OCI-LY7 (cell line): ENCODE measurements around the gene WDR19. TPM values are rescaled to one million over a fixed set of nuclear protein-coding genes. Genes with fewer than 3 reads are reported as not detected.

Experiments
- BruUV-seq: library from RNA; stranded (reverse); fragments of 400-500 nt; replicated peaks from 2 replicates; lab custom pipeline; 2021; lab: Mats Ljungman, UMichigan
- CTCF ChIA-PET: fragments of 300-600 bp; sonication (Branson Sonifier 250); formaldehyde crosslinking; loops from one replicate; lab custom pipeline; 2022; ENCODE audit warnings: antibody characterized with exemption; ENCODE audit not compliant: unreplicated experiment; lab: Charles Lee
- POLR2A ChIA-PET: fragments of 300-600 bp; sonication (Branson Sonifier 250); formaldehyde crosslinking; loops from one replicate; lab custom pipeline; 2022; ENCODE audit warnings: antibody characterized with exemption; lab: Charles Lee
- DNase-seq: peaks from one replicate; pipeline ENCODE4 v3.0.0-alpha.2; 2015; ENCODE audit warnings: low spot score
- H2AFZ ChIP-seq: fragments of 200-600 bp; sonication (generic), shearing (Covaris generic); 2 replicates; pipeline ENCODE4 v1.6.1; 2014; ENCODE audit warnings: mild to moderate bottlenecking, antibody characterized with exemption, low read length, moderate library complexity
- H3K27ac ChIP-seq: fragments of 200-600 bp; sonication (generic); 2 replicates; pipeline ENCODE4 v1.5.1; 2014; ENCODE audit warnings: mixed run types, low read depth, mild to moderate bottlenecking, moderate library complexity, low read length, inconsistent platforms; ENCODE audit not compliant: poor library complexity, severe bottlenecking
- H3K36me3 ChIP-seq: fragments of 200-600 bp; sonication (generic); 2 replicates; pipeline ENCODE4 v1.6.1; 2014; ENCODE audit warnings: mild to moderate bottlenecking, antibody characterized with exemption, low read length, moderate library complexity, mixed read lengths; ENCODE audit not compliant: insufficient read depth
- H3K4me1 ChIP-seq: fragments of 200-600 bp; sonication (generic); 2 replicates; pipeline ENCODE4 v1.5.1; 2014; ENCODE audit warnings: mild to moderate bottlenecking, low read length; ENCODE audit not compliant: insufficient read depth, poor library complexity, severe bottlenecking
- H3K4me2 ChIP-seq: fragments of 200-600 bp; sonication (generic); 2 replicates; pipeline ENCODE4 v1.6.1; 2014; ENCODE audit warnings: mild to moderate bottlenecking, low read length
- H3K4me3 ChIP-seq: fragments of 200-600 bp; sonication (generic); 2 replicates; pipeline ENCODE4 v1.5.1; 2014; ENCODE audit warnings: mild to moderate bottlenecking, low read depth, low read length; ENCODE audit not compliant: poor library complexity, severe bottlenecking
- H3K79me2 ChIP-seq: fragments of 200-600 bp; sonication (generic); 2 replicates; pipeline ENCODE4 v1.6.1; 2016; ENCODE audit warnings: low read depth, mild to moderate bottlenecking, low read length, moderate library complexity, mixed read lengths; ENCODE audit not compliant: insufficient read depth
- H3K9me2 ChIP-seq: fragments of 200-600 bp; sonication (generic); 2 replicates; pipeline ENCODE4 v1.6.1; 2016; ENCODE audit warnings: mild to moderate bottlenecking, low read length, mixed read lengths; ENCODE audit not compliant: insufficient read depth
- H3K9me3 ChIP-seq: fragments of 200-600 bp; sonication (generic); 2 replicates; pipeline ENCODE4 v1.6.1; 2014; ENCODE audit warnings: mild to moderate bottlenecking, mixed run types, low read length, mixed read lengths
- H4K20me1 ChIP-seq: fragments of 200-600 bp; sonication (generic); 2 replicates; pipeline ENCODE4 v1.6.1; 2014; ENCODE audit warnings: mild to moderate bottlenecking, antibody characterized with exemption, low read length, moderate library complexity, mixed read lengths; ENCODE audit not compliant: insufficient read depth
- CTCF ChIP-seq: fragments of 200-600 bp; sonication (generic); conservative IDR thresholded peaks from 2 replicates; pipeline ENCODE4 v1.5.1; 2014; ENCODE audit warnings: mild to moderate bottlenecking, antibody characterized with exemption, low read length, moderate library complexity, mixed read lengths
- EZH2phosphoT487 ChIP-seq: fragments of 200-600 bp; sonication (generic); IDR thresholded peaks from 2 replicates; pipeline ENCODE4 v1.6.1; 2018; ENCODE audit warnings: low read depth, borderline replicate concordance, mild to moderate bottlenecking, mixed run types, antibody characterized with exemption, low read length, moderate library complexity, mixed read lengths
- intact Hi-C: fragments of 100-400 bp; cut with micrococcal nuclease; formaldehyde crosslinking; loops from one replicate; pipeline ENCODE4 v1.10.0; 2022; ENCODE audit not compliant: unreplicated experiment
- total RNA-seq, 2 experiments: library from RNA; depleted of rRNA in 1 of 2; stranded (reverse); fragments of >200 nt in 1 of 2; shearing (Covaris generic) in 1 of 2; gene quantifications; 2 replicates each; pipeline ENCODE4 v1.2.3, GENCODE V29; 2014 to 2022

Gene WDR19
- total RNA-seq, 2 experiments from 2014 or later = 41.2 to 47.5 TPM

GRCh38 chr4:39181520-39181904 lies 817 bp upstream of the WDR19 start:
- Histone ChIP-seq H3K27ac (peak overlapping the region; percentile 55), H3K4me3 (peak overlapping the region; percentile 67), H3K36me3 (peaks cover 2% of the 10 kb centered on the region; the same call in 1 of the 2 replicates), H3K4me1 (peaks cover 17% of the 10 kb centered on the region), H3K9me3 (no peaks in the 10 kb centered on the region), H3K4me2 (peak overlapping the region; percentile 83), H2AFZ (peak overlapping the region; percentile 77), H4K20me1 (no peaks in the 10 kb centered on the region), H3K9me2 (no peaks in the 10 kb centered on the region), H3K79me2 (no peaks in the 10 kb centered on the region; the same call in 1 of the 2 replicates)
- POLR2A ChIA-PET = interaction anchor here (0.5 to 7.0 kb wide), 21 partner anchors 10 to 397 kb away, joined by 3 to 69 read pairs (median 4); partner anchors contain the start of gene UGDH
- TF ChIP-seq CTCF (no peak), EZH2phosphoT487 (no peak)
- DNase-seq = peak; percentile 20
- TSS peak; percentile 98 for BruUV-seq
- intact Hi-C loops = loop anchor here (5.0 kb wide), 2 partner anchors 176 to 279 kb away; no protein-coding TSS in a partner anchor
- CTCF ChIA-PET = interaction anchor here (0.5 to 1.1 kb wide), 5 partner anchors 10 to 456 kb away, joined by 3 to 5 read pairs (median 3); no protein-coding TSS in a partner anchor

GRCh38 chr4:39201963-39202362 lies 19.6 kb downstream of the WDR19 start:
- no peak overlapping the region for H2AFZ ChIP-seq
- no TSS peak for BruUV-seq
- H3K4me2 ChIP-seq = no peak overlapping the region
- no peaks in the 10 kb centered on the region for H4K20me1 ChIP-seq
- no peak for TF ChIP-seq CTCF
- no peak for TF ChIP-seq EZH2phosphoT487
- no peaks in the 10 kb centered on the region for H3K9me2 ChIP-seq
- H3K36me3 ChIP-seq = peaks cover 56% of the 10 kb centered on the region
- intact Hi-C loops = no loop called here
- no peaks in the 10 kb centered on the region for H3K4me1 ChIP-seq
- no peaks in the 10 kb centered on the region for H3K79me2 ChIP-seq
- DNase-seq = no peak
- H3K4me3 ChIP-seq = no peak overlapping the region
- no peak overlapping the region for H3K27ac ChIP-seq
- POLR2A ChIA-PET = interaction anchor here (0.5 to 1.3 kb wide), 4 partner anchors 11 to 242 kb away, joined by 3 to 4 read pairs (median 3); no protein-coding TSS in a partner anchor
- CTCF ChIA-PET = no interaction called here
- 0 out of 2 replicates have a peak, but pooled peaks cover 10% of the 10 kb centered on the region for H3K9me3 ChIP-seq

GRCh38 chr4:39204543-39204942 lies 22.2 kb downstream of the WDR19 start:
- H3K4me3 ChIP-seq = no peak overlapping the region
- no peak overlapping the region for H3K4me2 ChIP-seq
- no peak overlapping the region for H3K27ac ChIP-seq
- intact Hi-C loops = no loop called here
- no peaks in the 10 kb centered on the region for H3K79me2 ChIP-seq
- TF ChIP-seq CTCF = no peak
- TF ChIP-seq EZH2phosphoT487 = no peak
- CTCF ChIA-PET = no interaction called here
- no peaks in the 10 kb centered on the region for H4K20me1 ChIP-seq
- no TSS peak for BruUV-seq
- no peaks in the 10 kb centered on the region for H3K9me2 ChIP-seq
- POLR2A ChIA-PET = interaction anchor here (0.6 to 1.6 kb wide), 6 partner anchors 12 to 853 kb away, joined by 3 to 7 read pairs (median 4); no protein-coding TSS in a partner anchor
- H3K4me1 ChIP-seq = no peaks in the 10 kb centered on the region
- no peak for DNase-seq
- peaks cover 73% of the 10 kb centered on the region for H3K36me3 ChIP-seq
- H2AFZ ChIP-seq = no peak overlapping the region
- 0 out of 2 replicates have a peak, but pooled peaks cover 10% of the 10 kb centered on the region for H3K9me3 ChIP-seq
